HG02763 (cell line): ENCODE data around the gene EZR.

ENCODE experiments used
- ATAC-seq: cut with Tn5 transposase; IDR thresholded peaks from one replicate; pipeline ENCODE4 v1.9.1; 2021; ENCODE audit warnings: mild to moderate bottlenecking, moderate library complexity; ENCODE audit not compliant: unreplicated experiment

Gene EZR

DNA sequence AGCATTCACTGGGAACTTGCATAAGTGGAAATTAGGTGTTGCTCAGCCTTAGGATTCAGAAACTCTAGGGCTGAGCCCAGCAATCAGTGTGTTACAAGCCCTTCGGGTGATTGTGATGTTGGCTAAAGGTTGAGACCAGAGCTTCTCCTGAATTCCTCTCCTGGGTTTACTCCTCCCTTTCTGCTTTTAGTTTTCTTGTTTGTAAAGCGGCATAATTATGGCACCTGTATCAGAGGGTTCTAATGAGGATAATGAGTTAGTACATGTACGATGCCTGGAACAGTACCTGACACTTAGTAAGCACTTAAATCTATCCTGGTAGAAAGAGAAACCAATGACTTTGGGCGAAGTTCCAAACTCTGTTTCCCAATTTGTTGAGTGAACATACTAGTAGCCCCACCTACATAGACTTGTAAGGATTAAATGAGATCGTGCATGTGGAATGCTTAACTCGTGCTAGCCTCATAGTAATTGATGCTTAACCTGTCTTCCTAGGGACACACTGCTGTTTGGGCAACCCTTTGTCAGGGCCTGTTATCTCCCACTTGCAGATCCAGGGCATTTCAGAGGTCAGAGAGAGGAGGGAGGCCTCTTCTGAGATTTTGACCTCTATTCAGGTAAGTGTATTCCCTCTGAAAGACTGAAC, 932 bp upstream of the EZR start:
- no peak for ATAC-seq

DNA sequence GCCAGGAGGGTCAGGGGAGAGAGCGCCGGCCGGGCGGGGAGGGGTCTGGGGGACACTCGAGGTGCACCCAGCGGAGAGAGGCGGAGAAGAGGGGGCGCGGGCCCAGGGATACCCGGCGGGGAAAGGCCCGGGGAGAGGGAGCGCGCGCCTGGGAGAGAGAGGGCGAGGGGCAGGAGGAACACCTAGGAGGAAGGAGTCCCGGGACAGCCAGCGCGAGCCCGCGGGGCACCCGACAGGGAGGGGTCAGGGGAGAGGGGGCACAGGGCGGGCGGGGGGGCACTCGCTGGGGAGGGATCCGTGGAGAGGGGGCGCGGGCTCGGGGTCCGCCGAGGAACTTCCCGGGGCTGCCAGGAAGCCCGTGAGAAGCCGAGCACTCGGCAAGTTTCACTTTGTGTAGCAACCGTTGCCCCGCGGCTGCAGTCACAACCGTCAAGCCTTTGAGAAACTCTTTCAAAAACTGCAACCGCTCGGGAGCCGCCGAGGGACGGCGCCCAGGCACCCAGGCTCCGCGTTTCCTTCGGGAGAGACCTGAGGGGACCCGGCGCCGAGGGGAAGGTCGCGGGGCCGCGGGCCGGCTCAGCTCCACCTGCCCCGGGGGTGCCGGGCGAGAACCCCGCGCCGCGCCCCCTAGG, 471 bp downstream of the EZR start:
- peak; percentile 19 for ATAC-seq

DNA sequence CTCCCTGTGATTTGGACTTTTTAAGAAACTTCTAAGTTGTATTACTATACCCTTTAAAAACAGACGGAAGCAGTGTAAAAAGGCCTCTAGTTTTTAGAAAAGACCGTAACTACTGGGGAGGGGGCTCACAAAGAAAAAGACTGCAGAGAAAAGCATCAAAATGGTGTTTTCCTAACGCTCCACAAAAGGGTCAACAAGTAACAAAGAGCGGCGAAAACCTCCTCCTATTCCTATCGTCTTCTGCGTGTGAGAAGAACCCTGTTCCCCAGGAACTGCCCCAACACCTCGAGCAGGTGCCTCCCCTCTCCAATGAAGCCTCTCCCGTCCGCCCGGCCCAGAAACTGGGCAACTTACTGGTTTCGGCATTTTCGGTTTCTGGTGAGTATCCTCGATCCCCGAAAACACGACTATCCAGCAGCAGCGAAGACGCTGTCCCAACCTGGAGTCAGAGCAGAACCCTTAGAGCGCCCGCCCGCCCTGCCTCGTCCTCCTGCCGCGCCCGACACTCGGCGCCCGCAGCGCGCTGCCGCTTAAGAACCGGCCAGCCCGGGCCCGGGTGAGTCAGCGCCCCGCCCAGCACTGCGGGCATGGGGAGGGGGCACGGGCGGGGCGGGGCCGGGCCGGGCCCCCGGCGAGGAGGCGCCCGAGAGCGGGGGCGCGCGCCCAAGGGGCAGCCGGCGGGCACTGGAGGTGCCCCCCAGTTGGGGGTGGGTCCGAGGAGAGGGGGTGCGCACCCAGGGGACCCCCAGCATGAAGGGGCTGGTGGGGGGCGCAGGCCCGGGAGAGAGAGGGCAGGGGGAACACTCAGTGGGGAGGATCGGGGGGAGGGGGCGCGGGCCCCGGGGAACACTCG, 1.2 kb downstream of the EZR start:
- peak; percentile 42 for ATAC-seq

DNA sequence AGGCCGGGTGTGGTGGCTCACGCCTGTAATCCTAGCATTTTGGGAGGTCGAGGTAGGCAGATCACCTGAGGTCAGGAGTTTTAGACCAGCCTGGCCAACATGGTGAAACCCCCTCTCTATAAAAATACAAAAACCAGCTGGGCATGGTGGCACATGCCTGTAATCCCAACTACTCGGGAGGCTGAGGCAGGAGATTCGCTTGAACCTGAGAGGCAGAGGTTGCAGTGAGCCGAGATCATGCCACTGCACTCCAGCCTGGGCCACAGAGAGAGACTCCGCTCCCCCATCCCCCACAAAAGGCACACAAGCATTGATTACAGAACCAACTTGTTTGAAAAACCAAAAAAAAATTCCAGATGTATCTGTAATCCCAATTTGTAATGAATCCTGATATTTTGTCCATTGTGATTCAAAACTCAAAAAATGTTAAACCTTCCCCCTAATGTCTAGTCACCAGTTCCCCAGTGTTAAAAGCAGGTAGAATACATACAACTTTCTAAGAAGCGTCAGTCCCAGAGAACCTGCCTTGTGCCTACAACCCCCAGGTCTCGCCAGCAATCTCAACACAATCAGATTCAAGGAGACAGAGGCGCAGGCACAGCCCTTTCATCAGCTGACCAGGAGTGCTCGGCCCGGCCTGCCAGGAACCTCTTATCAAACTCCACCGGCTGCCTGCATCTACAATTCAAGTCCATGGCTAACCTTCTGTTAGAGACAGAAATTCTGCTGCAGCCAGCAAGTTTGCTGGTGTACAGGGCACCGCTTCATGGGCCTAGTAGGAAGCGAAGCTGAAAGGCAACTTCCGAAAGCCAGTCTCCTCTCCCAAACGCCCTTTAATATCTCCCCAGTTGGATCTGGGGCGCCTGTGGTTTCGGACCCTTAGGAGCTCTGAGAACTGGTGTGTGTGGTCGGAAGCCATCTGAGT, 2.1 kb downstream of the EZR start:
- ATAC-seq = no peak

DNA sequence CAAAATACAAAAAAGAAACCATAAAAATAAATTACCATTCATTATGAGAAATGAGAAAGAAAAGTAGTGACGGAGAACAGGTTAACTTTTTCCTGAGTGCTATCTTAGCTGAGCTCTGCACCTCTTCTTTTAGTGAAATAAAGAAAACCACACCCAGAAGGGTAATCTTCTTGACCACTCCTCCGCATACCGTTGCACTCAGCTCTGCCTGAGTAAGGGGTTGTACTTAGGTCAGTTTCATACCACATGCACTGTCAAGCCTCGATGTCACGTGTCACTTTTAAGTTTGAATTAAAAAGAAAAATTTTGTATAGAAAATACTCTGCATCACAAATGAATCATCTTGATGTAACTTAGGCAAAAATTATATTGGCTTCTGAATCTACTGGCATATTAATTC, 2.8 kb downstream of the EZR start:
- ATAC-seq = no peak

DNA sequence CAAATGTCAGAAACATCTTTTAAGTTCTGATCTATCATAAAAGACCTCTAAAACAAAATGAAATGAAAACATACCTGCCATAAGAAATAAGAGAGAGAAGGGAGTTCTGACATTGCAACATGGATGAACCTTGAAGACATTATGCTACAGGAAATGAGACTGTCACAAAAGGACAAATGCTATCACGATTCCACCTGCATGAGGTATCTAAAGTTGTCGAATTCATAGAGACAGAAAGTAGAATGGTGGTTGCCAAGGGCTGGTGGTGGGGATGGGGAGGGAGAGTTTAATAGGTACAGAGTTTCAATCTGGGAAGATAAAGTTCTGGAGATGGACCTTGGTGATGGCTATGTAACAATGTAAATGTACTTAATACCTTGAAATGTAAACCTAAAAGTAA, 3.3 kb downstream of the EZR start:
- ATAC-seq = no peak

DNA sequence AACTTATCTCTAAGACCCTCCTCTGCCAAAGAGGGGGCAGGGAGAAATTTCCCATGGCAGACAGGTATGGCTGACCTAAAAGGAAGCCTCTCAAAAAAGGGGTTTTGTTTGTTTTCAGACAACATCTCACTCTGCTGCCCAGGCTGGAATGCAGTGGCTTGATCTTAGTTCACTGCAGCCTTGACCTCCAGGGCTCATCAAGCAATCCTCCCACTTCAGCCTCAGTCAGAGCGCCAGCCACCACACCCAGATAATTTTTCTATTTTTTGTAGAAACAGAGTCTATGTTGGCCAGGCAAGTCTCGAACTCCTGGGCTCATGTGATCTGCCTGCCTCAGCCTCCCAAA, 3.8 kb downstream of the EZR start:
- no peak for ATAC-seq

DNA sequence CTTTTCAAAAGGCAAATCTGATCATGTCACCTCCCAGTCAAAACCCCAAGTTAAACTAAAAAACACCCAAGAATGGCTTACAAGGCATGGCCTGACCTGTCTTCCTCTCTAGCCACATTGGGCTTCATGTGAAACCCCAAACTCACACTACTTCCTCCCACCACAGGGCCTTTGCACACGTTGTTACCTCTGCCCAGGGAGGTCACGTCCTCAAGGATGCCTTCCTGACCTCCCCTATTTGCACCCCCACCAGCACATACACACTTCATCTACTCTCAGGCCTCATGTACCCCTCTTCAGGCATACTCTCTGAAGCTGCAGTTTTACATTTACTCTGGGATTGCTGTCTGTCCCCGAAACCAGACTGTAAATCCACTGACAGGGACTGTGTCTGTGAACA, 6.1 kb downstream of the EZR start:
- ATAC-seq = no peak

DNA sequence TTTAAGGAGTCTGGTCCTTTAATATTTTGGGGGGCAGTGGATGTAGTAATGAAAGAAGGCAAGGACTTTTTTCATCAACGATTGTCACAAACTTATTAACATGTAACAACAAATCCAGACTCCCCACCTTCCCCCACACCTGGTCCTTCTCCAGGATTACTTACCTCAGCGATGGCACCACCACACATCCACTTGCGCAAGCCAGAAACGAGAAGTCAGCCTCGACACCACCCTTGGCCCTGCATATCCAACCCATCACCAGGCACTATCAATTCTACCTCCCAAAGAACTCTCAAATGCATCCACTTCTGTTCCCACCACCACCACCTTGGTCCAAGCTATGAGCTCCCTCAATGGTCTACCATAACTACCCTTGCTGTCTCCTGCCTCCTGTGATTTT, 6.6 kb downstream of the EZR start:
- ATAC-seq = no peak

DNA sequence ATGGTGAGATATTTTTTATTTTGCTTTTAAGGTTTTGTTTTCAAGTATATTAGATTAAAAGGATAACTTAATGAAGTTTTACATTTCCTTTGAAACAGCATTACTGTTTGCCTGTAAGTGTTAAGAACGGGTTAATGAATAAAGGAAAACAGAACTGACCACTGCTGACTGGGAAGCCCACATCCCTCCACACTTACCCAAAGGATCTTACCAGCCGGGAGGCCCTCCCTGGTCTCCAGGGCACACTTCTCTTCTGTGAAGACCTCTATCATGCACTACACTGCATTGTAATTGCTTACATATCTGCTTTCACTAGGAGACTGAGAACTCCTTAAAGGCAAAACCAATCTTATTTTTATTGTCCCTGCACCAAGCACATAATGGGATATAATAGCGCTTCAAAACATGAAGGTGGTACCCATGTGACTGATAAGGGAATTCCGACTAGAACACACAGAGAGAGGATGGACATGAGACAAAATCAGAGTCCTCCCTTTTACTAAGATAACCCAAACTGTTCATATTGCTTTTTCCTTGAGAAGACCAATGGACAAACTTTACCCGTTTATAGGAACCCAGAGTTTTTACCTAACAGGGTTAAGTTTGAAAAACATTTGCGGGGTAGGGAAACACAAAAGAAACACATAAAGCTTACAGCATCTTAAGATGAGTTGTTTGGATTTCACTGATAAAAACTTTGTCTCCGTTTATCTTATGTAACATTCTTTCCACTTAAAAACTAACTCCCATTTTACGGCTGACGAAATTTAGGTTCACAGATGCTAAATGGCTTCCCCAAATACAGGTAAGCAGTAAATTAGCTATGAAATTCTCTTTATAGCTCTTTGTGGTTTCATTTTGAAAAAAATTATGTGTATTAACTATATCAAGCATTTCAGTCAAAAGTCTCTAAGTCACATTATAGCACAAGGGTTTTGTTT, 8.7 kb downstream of the EZR start:
- ATAC-seq = no peak

DNA sequence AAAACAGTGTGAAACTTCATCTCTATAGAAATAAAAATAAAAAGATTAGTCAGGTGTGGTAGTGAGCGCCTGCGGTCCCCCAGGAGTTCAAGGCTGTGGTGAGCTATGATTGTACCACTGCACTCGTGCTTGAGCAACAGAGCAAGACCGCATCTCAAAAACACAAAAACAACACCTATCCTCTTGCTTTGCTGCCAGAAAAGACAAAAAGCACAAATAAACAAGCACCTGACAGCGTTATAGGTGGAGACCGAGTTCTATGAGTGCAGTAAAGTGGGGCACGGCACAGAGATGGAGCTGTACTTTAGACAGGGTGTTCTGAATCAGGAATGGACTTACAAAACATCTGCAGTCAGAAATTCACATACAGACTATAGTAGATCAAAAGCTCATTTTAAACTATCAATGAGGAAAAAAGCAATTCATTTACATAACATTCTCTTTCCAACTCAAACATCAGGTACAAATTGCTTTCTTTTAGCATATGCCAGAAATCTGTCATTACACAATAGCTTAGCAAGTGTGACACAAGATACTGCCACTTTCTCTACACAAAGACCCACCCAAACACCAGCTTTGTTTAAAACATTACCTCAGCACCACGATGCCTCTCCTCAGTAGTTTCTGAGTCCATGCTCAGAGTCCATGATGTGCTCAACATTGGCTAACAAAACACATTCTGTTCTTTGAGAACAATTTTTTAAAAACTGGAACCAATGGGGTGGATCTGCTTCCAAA, 10.1 kb downstream of the EZR start:
- ATAC-seq = peak; percentile 58

DNA sequence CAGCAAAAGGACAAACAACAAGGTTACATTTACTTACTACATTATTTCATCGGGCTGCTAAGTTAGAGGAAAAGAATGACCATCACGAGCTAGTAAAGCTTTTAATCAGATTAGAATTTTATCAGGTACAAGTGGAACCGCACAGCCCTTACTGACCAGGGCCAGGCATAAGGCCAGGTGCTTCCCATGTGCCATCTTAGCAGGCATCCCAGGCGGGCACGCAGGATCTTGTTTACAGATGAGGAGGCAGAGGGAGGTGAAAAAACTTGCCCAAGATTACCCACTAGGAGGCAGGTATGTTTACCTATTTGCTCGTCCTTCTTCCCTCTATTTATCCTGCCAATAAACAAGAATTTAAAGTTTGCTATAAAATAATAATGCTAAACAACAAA, 10.7 kb downstream of the EZR start:
- no peak for ATAC-seq

DNA sequence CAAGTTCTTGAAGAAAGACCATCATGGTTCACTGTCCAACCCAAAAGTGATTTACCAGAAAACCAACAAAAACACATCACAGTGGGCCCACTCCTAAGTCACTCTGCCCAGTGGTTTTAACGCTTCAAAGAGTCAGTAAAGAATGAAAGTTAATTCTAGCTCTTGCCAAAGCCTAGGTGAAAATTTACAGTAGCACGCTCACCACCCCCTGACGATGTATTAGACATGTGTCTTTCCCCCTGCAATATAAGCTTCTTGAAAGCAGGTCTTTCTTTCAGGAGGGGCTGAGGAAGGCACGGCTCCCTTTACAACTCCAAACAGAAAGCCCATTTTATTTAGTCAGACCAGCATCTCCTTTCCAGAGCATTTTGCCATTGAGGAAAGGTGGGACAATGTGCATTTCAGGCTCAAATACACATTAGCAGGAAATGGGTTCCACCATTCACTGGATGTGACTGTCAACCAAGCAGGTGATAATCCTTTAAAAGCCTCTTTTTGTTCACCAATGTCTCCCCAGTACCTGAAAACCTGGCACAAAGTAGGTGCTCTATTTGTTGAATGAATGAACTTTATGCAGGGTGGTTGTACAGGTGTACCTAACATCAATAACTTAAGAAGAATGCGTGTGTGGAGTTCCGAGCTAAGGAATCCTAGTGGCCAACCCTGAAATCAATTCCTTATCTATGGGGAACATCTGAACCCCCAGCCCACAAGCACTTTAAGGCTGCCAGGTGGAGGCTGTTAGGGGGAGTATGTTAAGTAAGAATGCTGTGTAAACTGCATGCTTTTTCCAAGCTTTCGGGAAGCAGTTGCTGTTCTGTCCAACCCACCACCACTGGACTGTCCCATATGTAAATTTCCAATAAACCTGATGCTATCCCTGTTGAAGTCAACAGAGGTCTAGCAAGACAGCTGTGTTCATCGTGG, 11.4 kb downstream of the EZR start:
- no peak for ATAC-seq

DNA sequence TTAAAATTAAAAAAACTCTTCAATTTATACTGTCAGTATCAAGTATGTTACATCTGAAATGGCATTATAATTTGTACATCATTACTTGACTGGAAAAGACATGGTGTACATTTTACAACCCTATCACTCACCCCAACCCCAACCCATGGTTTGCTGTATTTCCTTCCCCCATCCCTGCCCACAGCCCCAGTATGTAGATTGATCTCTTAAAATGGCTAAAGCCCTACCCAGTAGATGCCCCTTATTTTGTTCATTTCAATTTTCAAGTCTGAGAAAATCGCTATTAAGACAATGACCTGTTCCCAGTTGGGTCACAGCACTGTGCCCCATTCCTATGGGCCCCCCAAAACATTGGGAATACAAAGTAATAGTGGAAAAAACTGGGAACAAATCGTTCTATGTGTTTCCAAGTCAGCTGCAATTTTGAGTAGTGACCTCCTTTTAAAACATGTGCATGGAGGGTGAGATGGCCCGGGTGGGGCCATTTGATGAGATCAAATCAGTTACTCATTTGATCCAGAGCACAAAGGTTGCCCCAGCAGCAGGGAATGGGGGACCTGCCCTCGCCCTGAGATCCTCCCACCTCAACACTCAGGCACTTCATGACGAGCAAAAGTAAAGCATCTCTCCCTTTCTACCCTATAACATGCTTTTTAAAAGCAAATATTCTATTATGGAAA, 13.3 kb downstream of the EZR start:
- no peak for ATAC-seq

DNA sequence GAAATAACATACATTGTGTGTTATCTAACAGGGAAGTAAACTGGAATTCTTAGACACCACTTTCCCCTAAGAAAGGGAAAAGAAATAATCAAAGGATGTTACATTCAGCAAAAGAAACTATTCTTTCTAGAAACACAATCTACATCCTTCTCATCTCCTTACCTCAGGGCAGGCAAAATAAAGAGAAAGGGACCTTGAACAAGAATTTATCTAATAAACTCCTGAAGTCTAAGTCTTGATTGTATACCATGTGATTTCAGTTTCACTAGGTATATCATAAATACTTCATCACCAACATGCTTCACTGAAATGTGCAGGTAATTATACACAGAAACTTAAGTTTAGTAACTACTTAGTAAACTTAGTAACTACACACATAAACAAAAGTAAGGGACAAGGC, 15.0 kb downstream of the EZR start:
- no peak for ATAC-seq

DNA sequence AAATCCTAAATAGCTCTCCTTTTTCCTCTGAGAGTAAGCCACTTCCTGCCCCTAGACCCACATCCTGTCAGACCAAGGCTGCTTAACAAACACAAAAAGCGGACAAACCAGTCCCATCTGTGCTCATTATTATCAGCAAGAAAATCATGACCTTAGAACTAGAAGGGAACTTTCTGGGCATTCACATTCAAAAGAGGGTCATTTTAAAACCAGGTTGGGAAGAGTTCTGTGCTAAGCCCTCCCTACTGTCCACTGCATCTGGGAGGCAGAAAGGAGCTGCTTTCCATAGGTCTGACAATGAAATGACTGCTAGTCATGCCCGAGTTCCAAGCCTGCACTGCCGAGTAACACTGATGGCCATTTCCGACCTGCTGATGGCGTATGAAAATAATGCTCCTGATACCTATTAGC, 15.4 kb downstream of the EZR start:
- peak; percentile 55 for ATAC-seq

DNA sequence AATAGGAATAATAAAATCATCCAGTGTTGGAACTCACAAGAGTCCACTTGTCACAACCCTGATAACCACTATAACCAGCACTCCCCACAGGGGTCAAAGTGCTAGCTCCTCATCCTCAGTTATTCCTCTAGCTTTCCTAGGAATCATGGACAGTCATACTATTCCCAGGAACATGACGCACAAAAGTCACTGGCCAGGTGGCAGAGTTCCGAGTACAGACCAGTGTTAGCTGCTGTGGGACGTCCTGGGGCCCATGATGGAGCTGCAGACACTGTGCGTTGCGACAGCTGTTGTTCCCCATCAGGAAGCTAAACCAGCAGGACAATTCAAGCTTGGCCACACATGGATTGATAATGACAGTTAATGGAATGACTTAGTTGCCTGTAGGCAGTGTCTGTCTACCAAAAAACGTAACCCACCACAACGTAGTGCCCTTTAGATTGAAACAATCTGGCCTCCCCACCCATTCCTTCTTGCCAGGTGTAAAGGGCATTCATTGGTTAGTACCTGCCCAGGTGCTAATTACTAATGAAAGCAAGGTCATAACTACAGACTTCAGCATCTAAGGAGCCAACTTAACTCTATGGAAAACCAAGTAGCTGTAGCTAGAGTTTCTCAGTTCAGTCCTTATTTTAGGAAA, 17.4 kb downstream of the EZR start:
- no peak for ATAC-seq
